ENCODE measurements around the gene CFB.
"Not testable (repeated sequence)": the region's sequence is repeated elsewhere in the genome, so short reads cannot be mapped to it uniquely, and the experiment has no call there.

Gene CFB

GRCh38 chr6:31945507-31946369 is at the start of gene CFB:
TSS of gene CFB (plus strand) at chr6:31946095. CDS start at chr6:31946222, 127 bp downstream.
- DNase-seq = no peak

- DNase-seq = no peak
Measured at GRCh38 chr6:31896493-31896855, 49.4 kb upstream of the CFB start.

GRCh38 chr6:31896856-31897611 is 48.9 kb upstream of the CFB start:
- DNase-seq = no peak

- peak; percentile 65 for DNase-seq
Measured at GRCh38 chr6:31897612-31898382, 48.1 kb upstream of the CFB start, which contains the start of gene EHMT2. TSS of gene EHMT2 (minus strand) at chr6:31897698. CDS start at chr6:31897677, 21 bp downstream.

- DNase-seq = peak; percentile 35
Measured at GRCh38 chr6:31898383-31899011, 47.4 kb upstream of the CFB start.

GRCh38 chr6:31899215-31899614 is 46.7 kb upstream of the CFB start:
- no peak for DNase-seq

GRCh38 chr6:31899882-31900722 is 45.8 kb upstream of the CFB start:
- no peak for DNase-seq

- no peak for DNase-seq
Measured at GRCh38 chr6:31900917-31901414, 44.9 kb upstream of the CFB start.

- DNase-seq = no peak
Measured at GRCh38 chr6:31901415-31901952, 44.4 kb upstream of the CFB start.

GRCh38 chr6:31901953-31902643 is 43.8 kb upstream of the CFB start, which contains the start of gene ZBTB12:
TSS of gene ZBTB12 (minus strand) at chr6:31902086. CDS start at chr6:31901305, 781 bp downstream.
- DNase-seq = peak; percentile 48

GRCh38 chr6:31903957-31904356 is 41.9 kb upstream of the CFB start:
- DNase-seq = no peak

GRCh38 chr6:31905041-31905440 is 40.9 kb upstream of the CFB start:
- no peak for DNase-seq

- DNase-seq = no peak
Measured at GRCh38 chr6:31906122-31906521, 39.8 kb upstream of the CFB start.

- DNase-seq = not testable (repeated sequence)
Measured at GRCh38 chr6:31906727-31907126, 39.2 kb upstream of the CFB start.

- no peak for DNase-seq
Measured at GRCh38 chr6:31907158-31907813, 38.6 kb upstream of the CFB start.

GRCh38 chr6:31908255-31908654 is 37.6 kb upstream of the CFB start:
- not testable (repeated sequence) for DNase-seq

- no peak for DNase-seq
Measured at GRCh38 chr6:31908791-31909190, 37.1 kb upstream of the CFB start.

- DNase-seq = not testable (repeated sequence)
Measured at GRCh38 chr6:31909298-31909697, 36.6 kb upstream of the CFB start.

GRCh38 chr6:31911826-31912585 is 33.9 kb upstream of the CFB start:
- no peak for DNase-seq
